Stimulated activated CD8-positive, alpha-beta memory T cell treated with anti-CD3 and anti-CD28 coated beads, Interleukin-2, amount 100 ng/mL, for 48 hours (primary cell): ENCODE results near the gene MCFD2.
"Not testable (repeated sequence)": the region's sequence is repeated elsewhere in the genome, so short reads cannot be mapped to it uniquely, and the experiment has no call there.

Experiments
- DNase-seq, 2 donors: peaks; one replicate each; pipeline ENCODE4 v3.0.0-alpha.2; 2020; ENCODE audit warnings: low read depth in 2 of 2

MCFD2 gene

GRCh38 chr2:46937471-46937901, 21.9 kb upstream of the MCFD2 start:
- no peak for DNase-seq

DNA sequence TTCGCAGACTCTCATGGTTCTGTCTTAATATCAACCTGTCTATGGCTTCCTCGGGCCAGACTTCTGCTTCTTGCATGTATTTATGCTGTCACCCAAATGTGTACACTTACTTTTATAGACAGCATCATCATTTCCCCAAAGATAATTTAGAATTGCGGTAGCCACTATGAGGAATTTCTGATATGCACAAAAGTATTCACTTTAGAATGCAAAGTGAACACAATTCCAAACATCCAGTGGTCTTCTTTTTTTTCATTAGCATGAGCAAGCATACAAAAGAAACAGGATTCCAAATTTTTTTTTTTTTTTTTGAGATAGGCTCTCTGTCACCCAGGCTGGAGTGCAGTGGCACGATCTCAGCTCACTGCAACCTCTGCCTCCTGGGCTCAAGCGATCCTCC, 21.0 kb upstream of the MCFD2 start:
- no peak for DNase-seq

DNA sequence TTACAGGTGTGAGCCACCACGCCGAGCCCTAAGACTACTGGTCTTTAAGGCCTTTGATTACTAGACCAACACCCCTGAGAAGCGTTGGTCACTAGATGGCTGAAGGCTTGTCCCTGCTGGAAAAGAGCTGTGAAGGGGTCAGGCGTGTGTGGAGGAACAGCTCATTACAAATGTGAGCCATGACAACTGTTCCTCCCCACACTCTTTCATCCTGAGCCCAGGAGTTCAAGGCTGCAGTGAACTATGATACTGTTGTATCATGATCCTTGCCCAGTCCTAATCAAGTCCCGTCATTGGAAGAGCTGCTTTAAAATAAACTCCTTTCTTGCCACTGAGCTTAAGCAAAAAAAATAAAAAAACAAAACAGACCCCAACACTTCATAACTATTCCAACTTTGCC, 19.5 kb upstream of the MCFD2 start:
- no peak for DNase-seq

- DNase-seq, result no peak
These were observed 14.0 kb upstream of the MCFD2 start for GRCh38 chr2:46929612-46930011.

- DNase-seq, result no peak
These were observed 11.3 kb upstream of the MCFD2 start for GRCh38 chr2:46926863-46927262.

DNA sequence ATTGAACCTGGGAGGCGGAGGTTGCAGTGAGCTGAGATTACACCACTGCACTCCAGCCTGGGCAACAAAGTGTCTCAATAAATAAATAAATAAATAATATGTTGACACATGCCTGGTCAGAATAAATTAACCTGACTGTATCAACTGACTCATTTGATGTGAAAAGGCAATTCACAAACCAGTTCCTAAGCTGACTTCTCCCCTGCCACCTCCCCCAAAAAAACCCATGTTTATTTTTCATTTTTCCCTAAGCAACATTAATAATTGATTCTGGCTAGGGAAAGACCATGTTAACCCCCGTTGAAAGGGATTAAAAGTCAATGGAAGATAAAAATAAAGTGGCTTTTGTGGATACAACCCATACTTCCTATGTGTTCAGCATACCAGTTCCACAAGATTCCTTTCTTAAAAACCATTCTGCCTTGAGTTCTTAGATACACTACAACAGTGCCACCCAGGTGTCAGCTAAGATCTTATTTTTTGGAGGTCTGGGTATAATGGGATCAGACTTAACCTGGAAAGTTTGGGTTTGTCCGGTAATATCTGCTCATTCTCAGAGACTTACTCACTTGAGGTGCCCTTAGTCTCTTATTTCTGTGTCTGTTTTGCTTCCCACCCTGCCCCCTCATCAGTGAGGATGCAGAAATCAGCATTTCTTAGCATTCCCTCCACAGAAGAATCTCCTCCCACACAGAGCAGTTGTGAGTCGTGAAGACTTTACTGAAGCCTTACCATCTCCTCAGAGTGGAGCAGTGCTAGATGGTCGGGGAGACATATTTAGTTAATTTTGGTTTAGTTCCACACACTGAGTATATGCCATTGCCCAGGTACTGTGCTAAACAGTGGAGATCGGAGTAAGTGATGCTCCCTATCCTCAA, 10.1 kb upstream of the MCFD2 start:
- DNase-seq, result no peak

GRCh38 chr2:46924608-46925007, 9.0 kb upstream of the MCFD2 start:
- DNase-seq, result no peak

- DNase-seq, result no peak
These were observed 8.4 kb upstream of the MCFD2 start for GRCh38 chr2:46924038-46924437.

DNA sequence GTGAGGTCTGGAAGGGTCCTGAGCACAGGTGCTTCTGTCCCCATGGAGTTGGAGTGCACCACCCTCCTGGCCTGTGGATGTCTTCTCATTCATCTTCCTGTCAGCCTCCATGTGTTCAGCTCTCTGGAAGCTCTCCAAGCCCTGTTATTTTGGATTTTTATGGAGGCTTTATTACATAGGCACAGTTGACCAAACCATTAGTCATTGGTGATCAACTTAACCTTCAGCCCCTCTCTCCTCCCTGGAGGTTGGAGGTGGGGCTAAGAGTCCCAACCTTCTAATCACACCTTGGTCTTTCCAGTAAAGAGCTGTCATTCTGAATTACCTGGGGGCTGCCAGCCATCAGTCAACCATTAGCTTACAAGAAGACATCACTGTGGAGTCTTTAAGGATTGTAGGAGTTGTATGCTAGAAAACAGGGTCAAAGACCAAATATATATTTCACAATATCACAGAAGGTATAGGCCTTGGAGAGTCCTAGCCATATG, 7.5 kb upstream of the MCFD2 start:
- DNase-seq, result no peak

DNA sequence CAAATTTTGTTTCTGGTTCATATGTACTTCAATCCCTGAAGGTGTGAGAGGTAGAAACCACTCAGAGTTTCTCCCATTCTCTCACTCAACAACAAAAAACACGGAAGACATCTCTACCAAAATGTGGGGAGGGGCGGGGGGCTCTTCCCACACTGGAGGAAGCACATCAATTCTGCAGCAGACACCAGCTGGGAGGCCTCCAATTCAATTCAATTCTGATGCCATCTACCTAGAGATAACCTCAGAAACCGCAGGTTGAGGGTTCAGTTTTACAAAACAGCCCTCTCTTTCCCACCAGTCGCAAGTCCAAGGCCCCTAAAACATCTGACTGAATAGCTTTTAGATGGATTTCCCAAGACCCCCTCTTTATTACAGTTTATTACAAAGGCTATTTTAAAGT, 7.0 kb upstream of the MCFD2 start:
- no peak for DNase-seq

DNA sequence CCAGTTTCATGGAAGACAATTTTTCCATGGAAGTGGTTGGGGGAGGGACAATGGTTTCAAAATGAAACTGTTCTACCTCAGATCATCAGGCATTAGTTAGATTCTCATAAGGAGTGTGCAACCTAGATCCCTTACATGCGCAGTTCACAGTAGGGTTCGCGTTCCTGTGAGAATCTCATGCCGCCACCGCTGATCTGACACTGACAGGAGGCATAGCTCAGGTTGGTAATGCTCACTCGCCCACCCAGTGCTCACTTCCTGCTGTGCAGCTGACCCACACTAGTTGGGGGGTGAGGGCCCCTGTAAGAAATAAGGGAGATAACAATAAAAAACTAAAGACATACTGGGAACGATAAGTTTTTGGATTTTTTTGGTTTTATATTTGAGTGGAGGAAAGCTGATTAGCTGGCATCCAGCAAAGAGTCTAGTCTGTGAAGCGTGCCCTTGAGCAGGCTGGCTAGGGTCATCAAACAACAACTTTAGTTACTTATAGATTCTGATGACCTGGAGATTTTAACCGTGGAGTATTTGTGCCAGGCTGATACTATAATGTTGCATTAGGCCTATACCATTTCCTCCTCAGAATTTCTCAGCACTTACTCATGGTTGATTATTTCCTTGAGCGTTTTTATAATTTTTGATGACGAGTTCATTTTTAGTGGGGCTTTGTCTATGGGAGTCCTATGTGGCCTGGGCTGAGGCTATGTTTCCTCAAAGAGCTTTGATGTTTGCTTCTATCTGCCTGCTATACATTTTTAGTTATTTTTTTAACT, 6.3 kb upstream of the MCFD2 start:
- DNase-seq, result no peak

- no peak for DNase-seq
These were observed 2.0 kb upstream of the MCFD2 start for GRCh38 chr2:46917628-46918027.

DNA sequence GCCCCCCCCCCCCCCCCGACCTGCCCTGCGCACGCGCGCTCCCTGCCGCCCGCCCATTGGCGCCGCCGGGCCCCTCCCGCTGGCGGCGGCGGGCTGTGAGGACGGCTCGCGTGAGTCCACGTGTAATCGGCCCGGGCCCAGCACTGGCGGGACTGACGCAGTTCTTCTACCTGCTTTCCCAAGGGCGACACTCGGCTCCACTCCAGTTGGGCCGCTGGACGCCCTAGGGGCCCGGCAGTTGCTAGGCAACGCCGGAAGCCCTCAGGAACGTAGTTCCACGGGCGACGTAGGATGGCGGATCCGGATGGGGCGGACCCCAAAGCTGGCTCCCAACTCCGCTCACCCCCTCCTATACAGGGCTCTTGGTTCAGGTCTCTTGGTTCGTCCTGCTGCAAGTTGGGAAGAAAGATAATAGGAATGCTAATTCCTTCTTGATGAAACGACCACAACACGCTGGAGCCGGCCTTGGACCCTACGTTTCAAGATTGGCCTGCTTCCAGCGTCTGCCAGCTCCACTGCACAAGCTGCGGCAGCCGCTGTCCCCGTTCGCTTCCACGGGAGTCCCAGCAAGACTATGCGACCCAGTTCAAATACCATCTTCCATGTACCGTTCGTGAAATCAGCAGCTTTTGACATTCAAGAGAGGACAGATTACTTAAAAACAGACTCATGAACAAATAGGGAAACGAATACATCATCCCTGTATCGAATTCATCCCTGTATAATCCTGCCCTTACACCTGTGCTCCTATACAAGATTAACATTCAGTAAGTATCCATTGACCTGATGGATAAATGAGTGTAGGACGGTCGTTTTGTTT, 415 bp upstream of the MCFD2 start:
- DNase-seq, result peak; percentile 60 to 64

DNA sequence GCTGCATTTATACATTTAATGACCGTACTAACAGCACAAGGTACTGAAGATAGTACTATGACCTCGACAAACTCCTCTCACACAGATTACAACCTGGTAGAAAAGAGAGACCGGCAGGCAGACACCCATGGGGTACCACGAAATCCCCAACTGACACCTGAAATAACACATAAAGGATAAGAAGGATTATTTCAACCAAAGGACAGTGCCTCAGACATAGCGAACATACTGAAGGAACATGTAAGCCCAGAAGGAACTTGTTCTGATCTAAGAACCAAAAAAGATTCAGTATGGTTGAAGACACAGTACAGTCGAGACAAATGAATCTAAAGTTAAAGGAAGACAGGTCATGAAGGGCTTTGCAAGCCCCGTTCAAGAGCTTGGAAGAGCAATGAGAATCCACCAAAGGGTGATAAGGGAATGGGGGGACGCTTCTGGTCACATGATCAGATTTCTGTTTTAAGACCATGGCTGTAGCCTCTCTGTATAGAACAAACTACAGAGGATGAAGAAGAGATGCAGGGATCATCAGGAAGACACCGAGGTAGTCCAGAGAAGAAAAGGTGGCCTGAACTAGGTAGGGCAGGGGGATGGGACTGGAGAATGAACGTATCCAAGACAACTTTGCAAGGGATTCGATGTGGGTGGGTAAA, 902 bp downstream of the MCFD2 start:
- no peak for DNase-seq

DNA sequence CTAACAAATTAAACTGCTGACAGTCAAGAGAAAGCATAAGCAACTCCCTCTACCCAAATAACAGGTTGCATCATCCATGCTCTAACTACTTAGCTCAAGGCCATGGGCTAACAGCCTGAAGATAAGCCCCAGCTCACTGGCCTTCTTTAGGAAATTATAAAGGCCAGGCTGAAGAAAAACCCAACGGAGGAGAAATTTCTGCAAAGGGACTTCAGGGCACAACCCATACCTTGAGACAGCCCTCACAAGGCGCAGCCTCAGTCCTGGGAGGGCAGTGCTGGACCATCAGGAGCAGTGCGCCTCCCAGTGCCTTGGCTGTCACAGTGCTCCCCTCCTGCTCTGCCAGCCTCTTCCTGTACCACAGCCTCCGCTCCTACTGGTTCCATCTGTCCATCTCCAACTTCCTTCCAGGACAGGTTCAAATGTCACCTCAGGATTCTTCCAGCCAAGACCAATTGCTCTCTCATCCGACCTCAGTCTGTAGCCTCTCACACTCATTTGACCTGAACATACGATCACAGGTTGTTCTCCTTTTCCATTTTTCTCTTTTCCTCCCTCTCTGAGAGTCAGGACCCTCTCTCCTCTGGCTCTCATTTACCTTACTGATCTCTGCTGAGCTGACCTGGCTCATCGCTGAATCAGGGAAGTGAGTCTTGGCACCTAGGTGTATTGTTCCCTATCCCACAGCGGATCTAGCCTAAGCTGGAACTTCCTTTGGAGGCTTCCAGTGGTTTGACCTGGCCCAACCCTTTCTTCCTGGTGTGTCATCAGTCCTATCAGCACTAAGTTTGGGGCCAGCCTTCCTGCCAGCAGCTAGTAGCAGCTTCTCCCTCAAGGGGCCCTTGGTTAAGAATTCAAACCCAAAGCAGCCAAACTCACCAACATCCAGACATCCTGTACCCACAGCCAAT, 1.9 kb downstream of the MCFD2 start:
- DNase-seq, result no peak

- DNase-seq, result peak in 1 of 2 donors; percentile 12
These were observed 5.7 kb downstream of the MCFD2 start for GRCh38 chr2:46909771-46910419.

DNA sequence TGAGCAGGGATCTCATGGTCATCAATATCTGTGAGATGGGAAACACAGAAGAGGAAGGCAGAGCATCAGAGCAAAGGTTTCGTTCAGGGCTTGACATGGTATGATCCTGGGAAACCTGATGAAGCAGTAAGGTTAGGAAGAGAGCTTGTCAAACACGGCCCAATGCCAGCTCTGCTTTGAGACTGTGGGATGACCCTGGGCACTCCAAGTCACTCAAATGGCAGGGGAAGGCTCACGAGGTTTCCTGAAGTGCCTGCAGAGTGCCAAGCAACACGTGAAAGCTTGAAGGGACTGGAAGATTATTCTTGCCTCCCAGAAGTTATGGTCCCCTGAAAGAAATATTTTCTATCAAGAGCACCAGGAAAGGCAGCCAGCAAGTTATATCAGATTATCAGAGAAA, 6.5 kb downstream of the MCFD2 start:
- no peak for DNase-seq

- not testable (repeated sequence) for DNase-seq
These were observed 10.5 kb downstream of the MCFD2 start for GRCh38 chr2:46904908-46905678.

DNA sequence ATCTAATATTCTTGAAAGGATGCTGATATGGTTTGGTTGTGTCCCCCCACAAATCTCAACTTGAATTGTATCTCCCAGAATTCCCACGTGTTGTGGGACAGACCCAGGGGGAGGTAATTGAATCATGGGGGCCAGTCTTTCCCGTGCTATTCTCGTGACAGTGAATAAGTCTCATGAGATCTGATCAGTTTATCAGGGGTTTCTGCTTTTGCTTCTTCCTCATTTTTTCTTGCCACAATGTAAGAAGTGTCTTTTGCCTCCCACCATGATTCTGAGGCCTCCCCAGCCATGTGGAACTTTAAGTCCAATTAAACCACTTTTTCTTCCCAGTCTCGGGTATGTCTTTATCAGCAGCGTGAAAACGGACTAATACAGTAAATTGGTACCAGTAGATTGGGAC, 12.6 kb downstream of the MCFD2 start:
- DNase-seq, result not testable (repeated sequence)
